Astrocyte (in vitro differentiated cells and primary cell): ENCODE measurements around the gene MYOF. TPM values are rescaled to one million over a fixed set of nuclear protein-coding genes. Genes with fewer than 3 reads are reported as not detected.

Source experiments
- DNase-seq: peaks from one replicate; pipeline ENCODE4 v3.0.0-alpha.2; 2010; ENCODE audit warnings: low read depth
- FAIRE-seq: peaks from 2 replicates; lab custom pipeline; 2011; peaks lifted over from hg19 to GRCh38; lab: Jason Lieb, UNC
- H2AFZ ChIP-seq: 2 replicates; pipeline ENCODE4 v1.6.0; 2012; ENCODE audit warnings: low read depth, low read length, inconsistent platforms
- H3K27ac ChIP-seq: 2 replicates; pipeline ENCODE4 v1.5.1; 2011; ENCODE audit warnings: low read depth, low read length, inconsistent platforms
- H3K27me3 ChIP-seq: 2 replicates; pipeline ENCODE4 v1.6.0; 2011; ENCODE audit warnings: low read length, inconsistent platforms; ENCODE audit not compliant: insufficient read depth
- H3K36me3 ChIP-seq: 2 replicates; pipeline ENCODE4 v1.5.1; 2011; ENCODE audit warnings: low read length, inconsistent platforms; ENCODE audit not compliant: insufficient read depth
- H3K4me1 ChIP-seq: 2 replicates; pipeline ENCODE4 v1.5.1; 2011; ENCODE audit warnings: low read length, inconsistent platforms; ENCODE audit not compliant: insufficient read depth
- H3K4me2 ChIP-seq: 2 replicates; pipeline ENCODE4 v1.6.0; 2012; ENCODE audit warnings: low read length, inconsistent platforms
- H3K4me3 ChIP-seq: 2 replicates; pipeline ENCODE4 v1.5.1; 2011; ENCODE audit warnings: low read depth, mild to moderate bottlenecking, low read length, inconsistent platforms; ENCODE audit not compliant: insufficient read depth
- H3K79me2 ChIP-seq: 2 replicates; pipeline ENCODE4 v1.6.0; 2012; ENCODE audit warnings: mild to moderate bottlenecking, low read length, inconsistent platforms; ENCODE audit not compliant: insufficient read depth
- H3K9ac ChIP-seq: 2 replicates; pipeline ENCODE4 v1.6.0; 2012; ENCODE audit warnings: mild to moderate bottlenecking, low read length, inconsistent platforms
- H3K9me3 ChIP-seq: 2 replicates; pipeline ENCODE4 v1.5.1; 2012; ENCODE audit warnings: low read depth, mild to moderate bottlenecking, low read length, inconsistent platforms; ENCODE audit not compliant: insufficient read depth
- H4K20me1 ChIP-seq: 2 replicates; pipeline ENCODE4 v1.6.0; 2012; ENCODE audit warnings: low read length, inconsistent platforms; ENCODE audit not compliant: insufficient read depth
- H3K27ac Mint-ChIP-seq: one replicate; pipeline ENCODE4 v1.8.0; 2021; ENCODE audit warnings: mild to moderate bottlenecking, mixed read lengths; ENCODE audit not compliant: unreplicated experiment
- H3K27me3 Mint-ChIP-seq: one replicate; pipeline ENCODE4 v1.8.0; 2021; ENCODE audit warnings: low read depth, mixed read lengths; ENCODE audit not compliant: unreplicated experiment
- H3K36me3 Mint-ChIP-seq: one replicate; pipeline ENCODE4 v1.8.0; 2021; ENCODE audit warnings: low read depth, mixed read lengths; ENCODE audit not compliant: unreplicated experiment
- H3K4me1 Mint-ChIP-seq: one replicate; pipeline ENCODE4 v1.8.0; 2021; ENCODE audit warnings: low read depth, mixed read lengths; ENCODE audit not compliant: unreplicated experiment
- H3K4me3 Mint-ChIP-seq: one replicate; pipeline ENCODE4 v1.8.0; 2021; ENCODE audit warnings: mild to moderate bottlenecking, moderate library complexity, mixed read lengths; ENCODE audit not compliant: unreplicated experiment
- H3K9me3 Mint-ChIP-seq: one replicate; pipeline ENCODE4 v1.8.0; 2021; ENCODE audit warnings: mild to moderate bottlenecking, mixed read lengths; ENCODE audit not compliant: unreplicated experiment
- EZH2 ChIP-seq: IDR thresholded peaks from 2 replicates; pipeline ENCODE4 v1.6.1; 2012; ENCODE audit warnings: mild to moderate bottlenecking, low read length, inconsistent platforms; ENCODE audit not compliant: insufficient read depth
- total RNA-seq: library from RNA; stranded (reverse); gene quantifications from 2 replicates; pipeline ENCODE4 v1.2.1, GENCODE V29; 2021
- TF ChIP-seq, protein P1 (sequence below): IDR thresholded peaks from 2 replicates; pipeline ENCODE4 v1.5.1; 2011; ENCODE audit warnings: low read depth, mild to moderate bottlenecking, inconsistent platforms, low read length, moderate library complexity; ENCODE audit not compliant: insufficient read depth

Gene MYOF
- total RNA-seq, 1 donor from 2014 or later = 306 TPM

DNA sequence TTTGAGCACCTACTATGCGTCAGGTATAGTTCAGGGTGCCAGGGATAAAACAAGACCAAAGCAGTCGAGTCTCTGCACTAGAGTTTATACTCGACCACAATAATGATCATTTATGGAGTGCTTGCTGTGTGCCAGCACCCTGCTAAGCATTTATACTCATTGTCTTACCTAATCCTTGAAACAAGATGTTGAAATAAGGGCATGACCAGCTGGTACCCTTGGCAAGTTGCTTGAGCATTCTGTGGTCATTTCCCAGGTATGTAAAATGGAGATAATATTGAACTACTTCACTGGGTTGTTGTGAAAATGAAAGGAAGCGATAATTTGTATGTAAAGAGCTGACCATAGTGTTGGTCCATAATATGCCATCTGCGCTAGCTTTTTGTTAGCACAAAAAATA, 223.0 kb downstream of the MYOF start:
- Histone ChIP-seq H3K4me3 (no peak overlapping the region), H3K27ac (no peak overlapping the region), H3K9me3 (no peaks in the 10 kb centered on the region), H3K79me2 (no peaks in the 10 kb centered on the region), H3K9ac (no peak overlapping the region), H3K36me3 (no peaks in the 10 kb centered on the region), H3K4me1 (no peaks in the 10 kb centered on the region), H2AFZ (no peak overlapping the region), H3K4me2 (no peak overlapping the region), H4K20me1 (no peaks in the 10 kb centered on the region), H3K27me3 (no peaks in the 10 kb centered on the region)
- FAIRE-seq (no peak), DNase-seq (no peak)
- no peaks in the 10 kb centered on the region for H3K4me1 Mint-ChIP-seq
- no peaks in the 10 kb centered on the region for H3K36me3 Mint-ChIP-seq
- TF ChIP-seq, protein P1, sequence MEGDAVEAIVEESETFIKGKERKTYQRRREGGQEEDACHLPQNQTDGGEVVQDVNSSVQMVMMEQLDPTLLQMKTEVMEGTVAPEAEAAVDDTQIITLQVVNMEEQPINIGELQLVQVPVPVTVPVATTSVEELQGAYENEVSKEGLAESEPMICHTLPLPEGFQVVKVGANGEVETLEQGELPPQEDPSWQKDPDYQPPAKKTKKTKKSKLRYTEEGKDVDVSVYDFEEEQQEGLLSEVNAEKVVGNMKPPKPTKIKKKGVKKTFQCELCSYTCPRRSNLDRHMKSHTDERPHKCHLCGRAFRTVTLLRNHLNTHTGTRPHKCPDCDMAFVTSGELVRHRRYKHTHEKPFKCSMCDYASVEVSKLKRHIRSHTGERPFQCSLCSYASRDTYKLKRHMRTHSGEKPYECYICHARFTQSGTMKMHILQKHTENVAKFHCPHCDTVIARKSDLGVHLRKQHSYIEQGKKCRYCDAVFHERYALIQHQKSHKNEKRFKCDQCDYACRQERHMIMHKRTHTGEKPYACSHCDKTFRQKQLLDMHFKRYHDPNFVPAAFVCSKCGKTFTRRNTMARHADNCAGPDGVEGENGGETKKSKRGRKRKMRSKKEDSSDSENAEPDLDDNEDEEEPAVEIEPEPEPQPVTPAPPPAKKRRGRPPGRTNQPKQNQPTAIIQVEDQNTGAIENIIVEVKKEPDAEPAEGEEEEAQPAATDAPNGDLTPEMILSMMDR = no peak
- no peak for TF ChIP-seq EZH2
- H3K9me3 Mint-ChIP-seq = no peaks in the 10 kb centered on the region
- H3K4me3 Mint-ChIP-seq = no peak overlapping the region
- no peak overlapping the region for H3K27ac Mint-ChIP-seq
- no peaks in the 10 kb centered on the region for H3K27me3 Mint-ChIP-seq

Other genes starting within 250 kb of the MYOF start
- 2.0 and 3.7 TPM in 2 replicates for gene CEP55, start 14.3 kb upstream of the MYOF start, total RNA-seq
- gene FFAR4, start 84.3 kb upstream of the MYOF start, total RNA-seq = not detected in 2 replicates
- 0.27 and 0.36 TPM in 2 replicates for gene RBP4, start 118.9 kb upstream of the MYOF start, total RNA-seq
- not detected in 2 replicates for gene PDE6C, start 130.2 kb upstream of the MYOF start, total RNA-seq
- gene FRA10AC1, start 220.3 kb upstream of the MYOF start, total RNA-seq = 10.6 and 13.2 TPM in 2 replicates